HG02571 (cell line): ENCODE results near the gene PTGDS.

Experiments used
- ATAC-seq: cut with Tn5 transposase; IDR thresholded peaks from one replicate; pipeline ENCODE4 v1.9.1; 2021; ENCODE audit warnings: mild to moderate bottlenecking, moderate library complexity; ENCODE audit not compliant: unreplicated experiment

The PTGDS gene

GRCh38 chr9:136957461-136957860 lies 19.8 kb upstream of the PTGDS start:
- no peak for ATAC-seq

GRCh38 chr9:136957901-136958300 lies 19.4 kb upstream of the PTGDS start:
- no peak for ATAC-seq

GRCh38 chr9:136958473-136958872 lies 18.8 kb upstream of the PTGDS start:
- ATAC-seq, result no peak

- ATAC-seq, result no peak
Observed at GRCh38 chr9:136958898-136959850, 18.1 kb upstream of the PTGDS start.

- no peak for ATAC-seq
Observed at GRCh38 chr9:136960212-136960937, 16.9 kb upstream of the PTGDS start.

GRCh38 chr9:136960938-136961275 lies 16.4 kb upstream of the PTGDS start:
- ATAC-seq, result no peak

- ATAC-seq, result no peak
Observed at GRCh38 chr9:136961279-136962065, 15.8 kb upstream of the PTGDS start.

- no peak for ATAC-seq
Observed at GRCh38 chr9:136962163-136962562, 15.1 kb upstream of the PTGDS start.

GRCh38 chr9:136962701-136963248 lies 14.5 kb upstream of the PTGDS start:
- ATAC-seq, result no peak

GRCh38 chr9:136963341-136963740 lies 14.0 kb upstream of the PTGDS start:
- no peak for ATAC-seq

GRCh38 chr9:136963751-136964150 lies 13.6 kb upstream of the PTGDS start:
- no peak for ATAC-seq

- no peak for ATAC-seq
Observed at GRCh38 chr9:136964171-136964689, 13.1 kb upstream of the PTGDS start.

- no peak for ATAC-seq
Observed at GRCh38 chr9:136964833-136965422, 12.4 kb upstream of the PTGDS start.

- ATAC-seq, result no peak
Observed at GRCh38 chr9:136965771-136966484, 11.4 kb upstream of the PTGDS start.

- ATAC-seq, result no peak
Observed at GRCh38 chr9:136968333-136969127, 8.8 kb upstream of the PTGDS start.

GRCh38 chr9:136969150-136969549 lies 8.2 kb upstream of the PTGDS start:
- no peak for ATAC-seq

- no peak for ATAC-seq
Observed at GRCh38 chr9:136969774-136970173, 7.5 kb upstream of the PTGDS start.

GRCh38 chr9:136970361-136970760 lies 6.9 kb upstream of the PTGDS start:
- ATAC-seq, result no peak

GRCh38 chr9:136971746-136972145 lies 5.6 kb upstream of the PTGDS start:
- no peak for ATAC-seq
